Cardiac muscle cell (in vitro differentiated cells and primary cell): Measurements from ENCODE around the gene CLCA2. TPM values are rescaled to one million over a fixed set of nuclear protein-coding genes. Genes with fewer than 3 reads are reported as not detected.

Experiments used
- DNase-seq, 2 donors: peaks; one replicate each; pipeline versions ENCODE4 v3.0.0 to v3.0.0-alpha.2; 2010 to 2017; ENCODE audit warnings: low read depth in 1 of 2, low spot score in 1 of 2
- H3K27ac ChIP-seq: fragments of 200-600 bp; sonication (generic); 2 replicates; pipeline ENCODE4 v1.5.1; 2016
- H3K27me3 ChIP-seq: fragments of 200-600 bp; sonication (generic); 2 replicates; pipeline ENCODE4 v1.6.0; 2016; ENCODE audit warnings: control low read depth
- H3K36me3 ChIP-seq: fragments of 200-600 bp; sonication (generic); 2 replicates; pipeline ENCODE4 v1.5.1; 2016; ENCODE audit warnings: control low read depth
- H3K4me1 ChIP-seq: fragments of 200-600 bp; sonication (generic); 2 replicates; pipeline ENCODE4 v1.8.1; 2017; ENCODE audit warnings: low read depth, mild to moderate bottlenecking, mixed run types
- H3K4me3 ChIP-seq: fragments of 200-600 bp; sonication (generic); 2 replicates; pipeline ENCODE4 v1.5.1; 2016; ENCODE audit warnings: mild to moderate bottlenecking
- H3K9me3 ChIP-seq: fragments of 200-600 bp; sonication (generic); 2 replicates; pipeline ENCODE4 v1.5.1; 2017; ENCODE audit warnings: low read depth, mild to moderate bottlenecking, control low read depth
- CTCF ChIP-seq: IDR thresholded peaks from 2 replicates; pipeline ENCODE4 v1.5.1; 2012; ENCODE audit warnings: low read depth, mild to moderate bottlenecking, low read length
- polyA plus RNA-seq: library from polyadenylated mRNA; unstranded; fragments of >200 nt; fragmentation: Nextera tagmentation; extraction: Ambion mirVana; gene quantifications from 2 replicates; pipeline ENCODE4 v1.2.1, GENCODE V29; 2016
- total RNA-seq: library from RNA; depleted of rRNA; stranded (reverse); fragments of >200 nt; gene quantifications from 2 replicates; pipeline ENCODE4 v1.2.3, GENCODE V29; 2016

The CLCA2 gene
- total and polyA plus RNA-seq, 2 experiments from 2014 or later = not detected

- Histone ChIP-seq H3K9me3 (no peaks in the 10 kb centered on the region), H3K36me3 (no peaks in the 10 kb centered on the region), H3K27me3 (no peaks in the 10 kb centered on the region), H3K4me1 (no peaks in the 10 kb centered on the region), H3K4me3 (no peak overlapping the region), H3K27ac (no peak overlapping the region)
- DNase-seq = no peak
- no peak for TF ChIP-seq CTCF
These were observed 18.0 kb downstream of the CLCA2 start for GRCh38 chr1:86441997-86442396.

GRCh38 chr1:86445919-86446318 is 21.9 kb downstream of the CLCA2 start:
- H3K4me1 ChIP-seq = no peaks in the 10 kb centered on the region
- no peaks in the 10 kb centered on the region for H3K36me3 ChIP-seq
- no peak overlapping the region for H3K4me3 ChIP-seq
- no peak overlapping the region for H3K27ac ChIP-seq
- H3K9me3 ChIP-seq = no peaks in the 10 kb centered on the region
- TF ChIP-seq CTCF = no peak
- H3K27me3 ChIP-seq = no peaks in the 10 kb centered on the region
- peak in 1 of 2 donors; percentile 19 for DNase-seq

- DNase-seq = no peak
- H3K36me3 ChIP-seq = no peaks in the 10 kb centered on the region
These were observed 23.3 kb downstream of the CLCA2 start for GRCh38 chr1:86447198-86447790.

GRCh38 chr1:86448670-86449069 is 24.7 kb downstream of the CLCA2 start:
- no peaks in the 10 kb centered on the region for H3K9me3 ChIP-seq
- H3K4me3 ChIP-seq = no peak overlapping the region
- no peak overlapping the region for H3K27ac ChIP-seq
- H3K36me3 ChIP-seq = no peaks in the 10 kb centered on the region
- no peak for DNase-seq
- TF ChIP-seq CTCF = no peak
- no peaks in the 10 kb centered on the region for H3K4me1 ChIP-seq
- H3K27me3 ChIP-seq = no peaks in the 10 kb centered on the region

More at GRCh38 chr1:86447198-86447790, 23.3 kb downstream of the CLCA2 start:
- Histone ChIP-seq H3K4me1 (no peaks in the 10 kb centered on the region), H3K4me3 (no peak overlapping the region), H3K9me3 (no peaks in the 10 kb centered on the region), H3K27ac (no peak overlapping the region), H3K27me3 (no peaks in the 10 kb centered on the region)
- no peak for TF ChIP-seq CTCF

GRCh38 chr1:86449103-86449502 is 25.1 kb downstream of the CLCA2 start:
- no peak overlapping the region for H3K27ac ChIP-seq
- no peak for TF ChIP-seq CTCF
- DNase-seq = no peak

More at GRCh38 chr1:86449103-86449502, 25.1 kb downstream of the CLCA2 start:
- Histone ChIP-seq H3K36me3 (no peaks in the 10 kb centered on the region), H3K4me3 (no peak overlapping the region), H3K27me3 (no peaks in the 10 kb centered on the region), H3K4me1 (no peaks in the 10 kb centered on the region), H3K9me3 (no peaks in the 10 kb centered on the region)
